Bronchus fibroblast of lung (primary cell): ENCODE results near the gene PRPF4. TPM values are rescaled to one million over a fixed set of nuclear protein-coding genes. Genes with fewer than 3 reads are reported as not detected.

Experiments used
- total RNA-seq: library from RNA; depleted of rRNA; stranded (reverse); fragments of >200 nt; gene quantifications from 2 replicates; pipeline ENCODE4 v1.2.3, GENCODE V29; 2015

Gene PRPF4
- total RNA-seq: 26.2 and 28.7 TPM in 2 replicates

GRCh38 chr9:113275157-113276131 is at the start of gene PRPF4, which contains the start of gene CDC26:
PRPF4 (plus strand) TSS chr9:113275658; CDS start chr9:113275744, 86 bp downstream.
CDC26 (minus strand) TSS chr9:113275572; CDS start chr9:113272507, 3,065 bp downstream.

GRCh38 chr9:113302792-113303418 is 27.4 kb downstream of the PRPF4 start, which contains the start of gene RNF183:
RNF183 (minus strand) TSS chr9:113303376; CDS start chr9:113298184, 5,192 bp downstream.

GRCh38 chr9:113340011-113340699 is 64.7 kb downstream of the PRPF4 start, which contains the start of gene WDR31:
WDR31 (minus strand) TSS chr9:113340275; CDS start chr9:113332022, 8,253 bp downstream.

Other genes starting within 250 kb of the PRPF4 start
- 1.2 and 1.5 TPM in 2 replicates for gene ZFP37, start 218.9 kb upstream of the PRPF4 start, total RNA-seq
- gene SLC31A2, start 124.7 kb upstream of the PRPF4 start, total RNA-seq: 5.7 and 6.4 TPM in 2 replicates
- gene FKBP15, start 54.4 kb upstream of the PRPF4 start, total RNA-seq: 11.0 and 15.1 TPM in 2 replicates
- gene SLC31A1, start 54.1 kb upstream of the PRPF4 start, total RNA-seq: 14.5 and 15.2 TPM in 2 replicates
- 27.9 and 32.4 TPM in 2 replicates for gene CDC26, start 86 bp upstream of the PRPF4 start, total RNA-seq
- gene RNF183, start 27.7 kb downstream of the PRPF4 start, total RNA-seq: not detected in 2 replicates
- 0.67 and 0.74 TPM in 2 replicates for gene WDR31, start 64.6 kb downstream of the PRPF4 start, total RNA-seq
- not detected in 2 replicates for gene BSPRY, start 73.9 kb downstream of the PRPF4 start, total RNA-seq
- gene HDHD3, start 101.3 kb downstream of the PRPF4 start, total RNA-seq: 6.1 and 6.8 TPM in 2 replicates
- gene ALAD, start 125.6 kb downstream of the PRPF4 start, total RNA-seq: 8.4 and 9.8 TPM in 2 replicates
- gene POLE3, start 135.0 kb downstream of the PRPF4 start, total RNA-seq: 48.5 and 62.4 TPM in 2 replicates
- gene C9orf43, start 135.1 kb downstream of the PRPF4 start, total RNA-seq: 0.45 TPM in 1 of 2 replicates, not detected in the other
- 45.5 and 47.4 TPM in 2 replicates for gene RGS3, start 188.1 kb downstream of the PRPF4 start, total RNA-seq